HCT116 (cell line): ENCODE data around the gene IL1RAPL1.

ENCODE experiments used
- CTCF ChIP-seq, 3 experiments: fragments of 200-600 bp in 1 of 3; sonication (generic) in 1 of 3; IDR thresholded peaks in 2 of 3; conservative IDR thresholded peaks in 1 of 3; 2 replicates each; pipeline ENCODE4 v1.5.1; 2012 to 2017; ENCODE audit warnings: low read depth in 2 of 3, low read length in 2 of 3, antibody characterized with exemption in 1 of 3, borderline replicate concordance in 1 of 3, control low read depth in 1 of 3, mild to moderate bottlenecking in 1 of 3, mixed read lengths in 1 of 3, mixed run types in 1 of 3, moderate library complexity in 1 of 3; ENCODE audit not compliant: insufficient read depth in 1 of 3
- EZH2 ChIP-seq: fragments of 200-600 bp; sonication (generic); IDR thresholded peaks from 2 replicates; pipeline ENCODE4 v1.6.1; 2017; ENCODE audit warnings: antibody characterized with exemption, mixed run types
- FOSL1 ChIP-seq: IDR thresholded peaks from 2 replicates; pipeline ENCODE4 v1.6.1; 2012; ENCODE audit warnings: low read depth
- POLR2A ChIP-seq: IDR thresholded peaks from 2 replicates; pipeline ENCODE4 v1.7.0; 2011; ENCODE audit warnings: borderline replicate concordance; ENCODE audit not compliant: insufficient read depth, insufficient read length; ENCODE audit errors: extremely low read depth
- RAD21 ChIP-seq: IDR thresholded peaks from 2 replicates; pipeline ENCODE4 v1.6.1; 2012; ENCODE audit warnings: low read depth, mild to moderate bottlenecking
- SIN3A ChIP-seq: IDR thresholded peaks from 2 replicates; pipeline ENCODE4 v1.6.1; 2012; ENCODE audit warnings: low read depth
- ZNF274 ChIP-seq: fragments of 200-500 bp; sonication (Bioruptor generic); IDR thresholded peaks from 2 replicates; pipeline ENCODE4 v1.6.1; 2014; ENCODE audit warnings: mild to moderate bottlenecking, low read depth, low read length, inconsistent platforms
- TF ChIP-seq, protein P1 (sequence below): IDR thresholded peaks from 2 replicates; pipeline ENCODE4 v1.6.1; 2012
- TF ChIP-seq, protein P2 (sequence below): IDR thresholded peaks from 2 replicates; pipeline ENCODE4 v1.6.1; 2011; ENCODE audit warnings: mild to moderate bottlenecking, low read length, moderate library complexity; ENCODE audit not compliant: insufficient replicate concordance; ENCODE audit errors: extremely low read depth

DNA sequence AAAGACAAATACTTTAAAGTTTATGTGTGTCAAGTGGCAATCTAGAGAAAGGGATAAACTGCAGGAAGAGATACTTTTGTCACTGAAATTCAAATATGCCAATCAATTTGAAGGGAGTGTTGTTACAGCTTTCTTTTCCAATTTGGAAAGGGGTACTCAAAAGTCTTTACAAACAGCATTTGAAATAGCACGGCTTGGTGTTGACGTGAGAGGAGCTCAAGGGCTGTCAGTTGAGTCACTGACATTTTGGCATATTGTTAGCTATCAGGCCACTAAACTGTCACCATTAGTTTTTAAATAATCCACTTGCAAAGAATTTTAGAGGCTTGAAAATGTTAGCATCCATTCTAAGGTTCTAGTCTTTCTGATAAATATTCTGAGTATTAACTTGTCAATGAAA, 698.4 kb downstream of the IL1RAPL1 start:
- TF ChIP-seq CTCF (IDR thresholded peaks at IDR 0.05 in 2 of 3, conservative IDR thresholded peaks at IDR 0.05 in 1 of 3; ENCODE audit: borderline replicate concordance in 1 of 3, insufficient read depth in 1 of 3, low read depth in 2 of 3, low read length in 2 of 3) (no peak), FOSL1 (no peak), EZH2 (no peak), RAD21 (no peak), POLR2A (no peak), ZNF274 (no peak), SIN3A (no peak)
- TF ChIP-seq, protein P1, sequence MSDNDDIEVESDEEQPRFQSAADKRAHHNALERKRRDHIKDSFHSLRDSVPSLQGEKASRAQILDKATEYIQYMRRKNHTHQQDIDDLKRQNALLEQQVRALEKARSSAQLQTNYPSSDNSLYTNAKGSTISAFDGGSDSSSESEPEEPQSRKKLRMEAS = no peak
- TF ChIP-seq, protein P2, sequence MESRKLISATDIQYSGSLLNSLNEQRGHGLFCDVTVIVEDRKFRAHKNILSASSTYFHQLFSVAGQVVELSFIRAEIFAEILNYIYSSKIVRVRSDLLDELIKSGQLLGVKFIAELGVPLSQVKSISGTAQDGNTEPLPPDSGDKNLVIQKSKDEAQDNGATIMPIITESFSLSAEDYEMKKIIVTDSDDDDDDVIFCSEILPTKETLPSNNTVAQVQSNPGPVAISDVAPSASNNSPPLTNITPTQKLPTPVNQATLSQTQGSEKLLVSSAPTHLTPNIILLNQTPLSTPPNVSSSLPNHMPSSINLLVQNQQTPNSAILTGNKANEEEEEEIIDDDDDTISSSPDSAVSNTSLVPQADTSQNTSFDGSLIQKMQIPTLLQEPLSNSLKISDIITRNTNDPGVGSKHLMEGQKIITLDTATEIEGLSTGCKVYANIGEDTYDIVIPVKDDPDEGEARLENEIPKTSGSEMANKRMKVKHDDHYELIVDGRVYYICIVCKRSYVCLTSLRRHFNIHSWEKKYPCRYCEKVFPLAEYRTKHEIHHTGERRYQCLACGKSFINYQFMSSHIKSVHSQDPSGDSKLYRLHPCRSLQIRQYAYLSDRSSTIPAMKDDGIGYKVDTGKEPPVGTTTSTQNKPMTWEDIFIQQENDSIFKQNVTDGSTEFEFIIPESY = no peak
